ENCODE data around the gene FUOM. TPM values are rescaled to one million over a fixed set of nuclear protein-coding genes. Genes with fewer than 3 reads are reported as not detected.

The FUOM gene
- total and polyA plus RNA-seq, 10 of the 15 experiments (the other 5 are each of a cell fraction or from before 2014, with no cell fraction given), result 1.8 to 41.7 (median 25.6) TPM

DNA sequence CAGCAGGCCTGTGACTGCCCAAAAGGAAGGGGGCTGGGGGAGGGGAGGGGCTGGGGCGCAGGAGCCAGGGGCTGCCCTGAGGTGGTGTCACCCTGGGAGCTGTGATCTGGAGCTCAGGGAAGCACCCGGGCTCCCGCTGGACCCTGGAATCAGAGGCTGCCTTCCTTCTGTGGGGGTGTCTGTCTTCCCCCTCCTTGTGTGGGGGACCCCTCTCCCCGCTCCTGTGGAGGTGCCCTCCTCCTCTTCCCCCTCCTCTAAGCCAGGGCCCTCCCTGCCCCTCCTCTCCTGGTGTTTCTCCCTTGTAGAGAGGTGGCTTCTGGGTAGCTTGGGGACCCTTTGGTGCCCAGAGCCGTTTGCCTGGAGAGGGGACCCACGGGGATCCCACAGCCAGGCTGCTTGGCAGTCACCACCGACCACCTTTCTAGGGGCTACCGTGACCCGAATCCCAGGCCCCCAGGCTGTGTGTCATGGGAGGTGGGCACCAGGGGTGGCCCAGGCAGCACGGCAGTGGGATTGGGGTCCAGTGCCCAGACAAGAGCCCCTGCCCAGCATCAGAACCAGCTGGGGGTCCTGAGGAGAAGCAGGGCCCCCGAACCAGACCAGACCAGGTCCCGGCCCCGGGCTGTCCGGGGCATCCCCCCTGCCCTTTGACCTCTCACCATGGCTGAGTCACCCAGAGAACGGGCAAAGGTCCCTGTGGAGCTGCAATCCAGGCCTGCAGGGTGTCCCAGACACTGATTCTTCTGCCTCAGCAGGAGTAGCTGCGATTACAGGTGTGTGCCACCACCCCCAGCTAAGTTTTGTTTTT is 9.9 kb downstream of the FUOM start:
- ChIA-PET RAD21 (ENCODE audit: unreplicated experiment) (no interaction called here), SMC1A (ENCODE audit: uncharacterized antibody, unreplicated experiment) (no interaction called here), POLR2A (no interaction called here), CTCF (interaction anchor here (0.6 to 1.1 kb wide), 3 partner anchors 18 to 20 kb away, joined by 3 to 5 read pairs (median 3); no protein-coding TSS in a partner anchor)
- H3K9ac ChIP-seq (ENCODE audit: control insufficient read depth, insufficient read depth, low read length), result no peak overlapping the region
- FAIRE-seq, result no peak
- H4K20me1 ChIP-seq (ENCODE audit: control insufficient read depth, insufficient read depth), result no peaks in the 10 kb centered on the region
- H3K4me1 ChIP-seq (ENCODE audit: control insufficient read depth, insufficient read depth, low read length), result no peaks in the 10 kb centered on the region
- H3K27ac ChIP-seq (ENCODE audit: control insufficient read depth, insufficient read depth), result no peak overlapping the region
- H3K36me3 ChIP-seq (ENCODE audit: control insufficient read depth in 2 of 2, insufficient read depth in 2 of 2, low read length in 1 of 2), result no peaks in the 10 kb centered on the region
- no peak overlapping the region for H2AFZ ChIP-seq (ENCODE audit: control insufficient read depth, low read depth, low read length)
- peak; percentile 37 for ATAC-seq
- intact Hi-C loops (cut with micrococcal nuclease; ENCODE audit: unreplicated experiment), result no loop called here
- TF ChIP-seq NR2C1 (IDR thresholded peaks at IDR 0.05), result peak; percentile 65
- TF ChIP-seq NR2F1 (conservative IDR thresholded peaks at IDR 0.05), result peak; percentile 78
- TF ChIP-seq SUPT20H (IDR thresholded peaks at IDR 0.05; ENCODE audit: borderline replicate concordance, control insufficient read depth, low read depth, low read length), result no peak
- TF ChIP-seq NFYB (IDR thresholded peaks at IDR 0.05; ENCODE audit: insufficient read depth, low read depth, low read length), result no peak
- no peak for TF ChIP-seq ZNF24 (IDR thresholded peaks at IDR 0.05)
- TF ChIP-seq ETV6 (conservative IDR thresholded peaks at IDR 0.05 in 1 of 2, IDR thresholded peaks at IDR 0.05 in 1 of 2; ENCODE audit: borderline replicate concordance in 1 of 2, low read depth in 1 of 2), result no peak
- no peak for TF ChIP-seq NBN (IDR thresholded peaks at IDR 0.05)
- 45% methylated on average over 13 of the region's 16 CpGs for WGBS (ENCODE audit: insufficient coverage, insufficient replicate concordance, low lambda C conversion rate, missing lambda C conversion rate)
- H3K4me2 ChIP-seq (ENCODE audit: control insufficient read depth, insufficient read depth), result no peak overlapping the region
- no peaks in the 10 kb centered on the region; a peak in 1 of 4 replicates for H3K27me3 ChIP-seq (replicated peaks in 1 of 2; ENCODE audit: control insufficient read depth in 2 of 2, insufficient read depth in 2 of 2, low read length in 1 of 2)
- no peaks in the 10 kb centered on the region for H3K9me3 ChIP-seq (replicated peaks; ENCODE audit: control insufficient read depth, insufficient read depth, low read length)
- in situ Hi-C loops (cut with MboI), result no loop called here
- no peak overlapping the region for H3K4me3 ChIP-seq
- no peak for DNase-seq (ENCODE audit: low read depth, low spot score)
- no TSS peak for BruUV-seq (replicated peaks)
- no peaks in the 10 kb centered on the region for H3K79me2 ChIP-seq (ENCODE audit: control insufficient read depth, insufficient read depth, low read length)

DNA sequence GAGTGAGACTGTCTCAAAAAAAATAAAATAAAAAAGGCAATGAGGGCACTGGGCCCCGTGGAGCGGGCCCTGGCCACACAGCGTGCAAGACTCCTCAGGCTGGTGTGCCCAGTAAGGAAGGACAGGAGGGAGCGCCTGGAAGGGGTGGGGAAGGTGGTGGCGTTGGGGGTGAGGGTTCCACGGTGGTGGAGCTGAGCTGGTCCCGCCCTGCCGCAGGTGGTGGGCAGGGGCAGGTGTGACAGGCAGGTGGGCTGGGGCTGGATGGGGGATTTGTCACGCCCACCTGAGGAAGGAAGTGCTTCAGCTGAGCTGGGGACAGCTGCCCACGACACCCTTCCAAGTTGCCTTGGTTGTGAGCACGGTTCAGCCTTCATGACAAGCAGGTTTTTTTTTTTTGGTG is 11.4 kb downstream of the FUOM start:
- ChIA-PET RAD21 (ENCODE audit: unreplicated experiment) (no interaction called here), POLR2A (no interaction called here)
- TF ChIP-seq, protein P1, sequence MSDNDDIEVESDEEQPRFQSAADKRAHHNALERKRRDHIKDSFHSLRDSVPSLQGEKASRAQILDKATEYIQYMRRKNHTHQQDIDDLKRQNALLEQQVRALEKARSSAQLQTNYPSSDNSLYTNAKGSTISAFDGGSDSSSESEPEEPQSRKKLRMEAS (IDR thresholded peaks at IDR 0.05; ENCODE audit: low read depth, low read length), result no peak
- TF ChIP-seq RFX5 (IDR thresholded peaks at IDR 0.05; ENCODE audit: low read depth, low read length), result no peak
- no peak for TF ChIP-seq CBX5 (IDR thresholded peaks at IDR 0.05; ENCODE audit: low read depth)
- no peak for TF ChIP-seq TAF1 (IDR thresholded peaks at IDR 0.05; ENCODE audit: borderline replicate concordance, low read depth, low read length)
- TF ChIP-seq, protein P2, sequence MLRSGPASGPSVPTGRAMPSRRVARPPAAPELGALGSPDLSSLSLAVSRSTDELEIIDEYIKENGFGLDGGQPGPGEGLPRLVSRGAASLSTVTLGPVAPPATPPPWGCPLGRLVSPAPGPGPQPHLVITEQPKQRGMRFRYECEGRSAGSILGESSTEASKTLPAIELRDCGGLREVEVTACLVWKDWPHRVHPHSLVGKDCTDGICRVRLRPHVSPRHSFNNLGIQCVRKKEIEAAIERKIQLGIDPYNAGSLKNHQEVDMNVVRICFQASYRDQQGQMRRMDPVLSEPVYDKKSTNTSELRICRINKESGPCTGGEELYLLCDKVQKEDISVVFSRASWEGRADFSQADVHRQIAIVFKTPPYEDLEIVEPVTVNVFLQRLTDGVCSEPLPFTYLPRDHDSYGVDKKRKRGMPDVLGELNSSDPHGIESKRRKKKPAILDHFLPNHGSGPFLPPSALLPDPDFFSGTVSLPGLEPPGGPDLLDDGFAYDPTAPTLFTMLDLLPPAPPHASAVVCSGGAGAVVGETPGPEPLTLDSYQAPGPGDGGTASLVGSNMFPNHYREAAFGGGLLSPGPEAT (IDR thresholded peaks at IDR 0.05; ENCODE audit: low read depth), result no peak
- TF ChIP-seq EGR1 (IDR thresholded peaks at IDR 0.05; ENCODE audit: borderline replicate concordance in 1 of 2, low read depth in 2 of 2, low read length in 2 of 2), result no peak

More for the DNA sequence above, 11.4 kb downstream of the FUOM start:
- SMC1A ChIA-PET (ENCODE audit: uncharacterized antibody, unreplicated experiment), result no interaction called here
- Histone ChIP-seq H3K27me3 (replicated peaks in 1 of 2; ENCODE audit: control insufficient read depth in 2 of 2, insufficient read depth in 2 of 2, low read length in 1 of 2) (no peaks in the 10 kb centered on the region; a peak in 1 of 4 replicates), H3K4me1 (ENCODE audit: control insufficient read depth, insufficient read depth, low read length) (no peaks in the 10 kb centered on the region), H3K36me3 (ENCODE audit: control insufficient read depth in 2 of 2, insufficient read depth in 2 of 2, low read length in 1 of 2) (no peaks in the 10 kb centered on the region), H4K20me1 (ENCODE audit: control insufficient read depth, insufficient read depth) (no peaks in the 10 kb centered on the region), H3K9ac (ENCODE audit: control insufficient read depth, insufficient read depth, low read length) (no peak overlapping the region), H3K27ac (ENCODE audit: control insufficient read depth, insufficient read depth) (no peak overlapping the region), H3K4me3 (no peak overlapping the region), H3K4me2 (ENCODE audit: control insufficient read depth, insufficient read depth) (no peak overlapping the region), H3K9me3 (replicated peaks; ENCODE audit: control insufficient read depth, insufficient read depth, low read length) (no peaks in the 10 kb centered on the region), H2AFZ (ENCODE audit: control insufficient read depth, low read depth, low read length) (no peak overlapping the region), H3K79me2 (ENCODE audit: control insufficient read depth, insufficient read depth, low read length) (no peaks in the 10 kb centered on the region)
- intact Hi-C loops (cut with micrococcal nuclease; ENCODE audit: unreplicated experiment) (no loop called here), in situ Hi-C loops (cut with MboI) (no loop called here)
- 24% methylated on average over 11 of the region's 11 CpGs for WGBS (ENCODE audit: insufficient coverage, insufficient replicate concordance, low lambda C conversion rate, missing lambda C conversion rate)
- BruUV-seq (replicated peaks), result no TSS peak
- CTCF ChIA-PET, result no interaction called here
- DNase-seq (ENCODE audit: low read depth, low spot score) (no peak), ATAC-seq (no peak), FAIRE-seq (no peak)
